Measurements from ENCODE around the gene KCNJ10. TPM values are rescaled to one million over a fixed set of nuclear protein-coding genes. Genes with fewer than 3 reads are reported as not detected.
A peak's percentile ranks its signal among the peaks of the same experiment; 100 is the strongest.

Gene KCNJ10
- total RNA-seq, 6 experiments from 2014 or later: 0.23 to 3.1 (median 0.31) TPM; not detected in 1

GRCh38 chr1:160030657-160031364 is 39.1 kb downstream of the KCNJ10 start:
- DNase-seq (no peak), ATAC-seq (peak; percentile 27 to 45 (median 30))
- TF ChIP-seq CTCF (IDR thresholded peaks at IDR 0.05) (no peak), POLR2A (IDR thresholded peaks at IDR 0.05) (peak; percentile 42)
- H3K4me3 ChIP-seq: peak overlapping the region; percentile 80 to 90 (median 86)
- no peaks in the 10 kb centered on the region for H3K36me3 ChIP-seq
- no peaks in the 10 kb centered on the region for H3K27me3 ChIP-seq
- intact Hi-C loops (cut with DNase I): no loop called here
- 4% methylated on average over 19 of the region's 23 CpGs for WGBS (ENCODE audit: insufficient coverage, low coverage, low lambda C conversion rate, missing lambda C conversion rate)
- no peaks in the 10 kb centered on the region for H3K9me3 ChIP-seq
- peak overlapping the region; percentile 36 to 56 (median 48) for H3K27ac ChIP-seq
- peaks cover 0 to 17% (median 8%) of the 10 kb centered on the region in 4 donors for H3K4me1 ChIP-seq

GRCh38 chr1:160028426-160028825 is 41.5 kb downstream of the KCNJ10 start:
- DNase-seq: no peak
- TF ChIP-seq CTCF (IDR thresholded peaks at IDR 0.05): no peak
- no peak for TF ChIP-seq POLR2A (IDR thresholded peaks at IDR 0.05)
- peaks cover 0 to 24% (median 10%) of the 10 kb centered on the region in 4 donors for H3K4me1 ChIP-seq
- ATAC-seq: no peak
- no peaks in the 10 kb centered on the region for H3K27me3 ChIP-seq
- H3K4me3 ChIP-seq: no peak overlapping the region
- no peaks in the 10 kb centered on the region for H3K36me3 ChIP-seq
- intact Hi-C loops (cut with DNase I): no loop called here
- H3K9me3 ChIP-seq: no peaks in the 10 kb centered on the region
- no peak overlapping the region for H3K27ac ChIP-seq

- TF ChIP-seq CTCF (IDR thresholded peaks at IDR 0.05): no peak
- no peak for TF ChIP-seq POLR2A (IDR thresholded peaks at IDR 0.05)
- Histone ChIP-seq H3K36me3 (no peaks in the 10 kb centered on the region), H3K4me3 (no peak overlapping the region), H3K27ac (no peak overlapping the region), H3K27me3 (no peaks in the 10 kb centered on the region), H3K4me1 (peaks cover 0 to 14% (median 8%) of the 10 kb centered on the region in 4 donors), H3K9me3 (no peaks in the 10 kb centered on the region)
- WGBS (ENCODE audit: insufficient coverage, low coverage, low lambda C conversion rate, missing lambda C conversion rate): 65% methylated on average over 1 of the region's 1 CpG
- peak in 2 of 4 donors; percentile 39 to 49 for ATAC-seq
- DNase-seq: no peak
- intact Hi-C loops (cut with DNase I): no loop called here
Measured at GRCh38 chr1:160025314-160025713, 44.6 kb downstream of the KCNJ10 start.

DNA sequence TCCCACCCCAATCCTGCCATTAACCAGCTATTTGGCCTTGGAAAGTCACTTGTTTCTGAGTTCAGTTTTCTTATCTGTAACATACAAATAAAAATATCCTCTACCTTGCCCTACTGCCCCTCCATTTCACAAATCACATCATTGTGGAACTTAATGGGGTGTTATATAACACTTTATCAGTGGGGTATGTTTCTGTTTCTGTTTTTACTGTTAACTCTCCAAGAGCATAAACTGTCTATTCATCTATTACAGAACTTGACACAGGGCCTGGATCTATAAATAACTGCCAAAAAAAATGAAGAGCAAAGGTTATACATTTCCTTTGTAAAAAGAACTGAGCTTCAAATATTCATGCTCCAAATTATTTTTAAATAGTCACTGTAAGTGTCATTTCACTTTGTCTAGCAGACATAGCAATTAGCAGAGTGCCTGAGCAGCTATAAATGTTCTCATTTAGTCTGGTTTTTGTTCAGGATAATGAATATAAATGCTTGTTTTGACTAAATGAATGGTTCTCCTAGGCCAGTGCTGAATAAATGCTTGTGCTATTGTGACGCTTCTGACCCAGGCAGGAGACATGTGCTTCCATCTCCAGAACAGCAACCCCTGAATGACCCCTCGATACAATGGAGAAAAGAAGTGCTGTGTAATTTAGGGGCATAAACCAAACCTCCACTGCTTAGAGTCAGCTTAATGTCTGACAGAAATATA is 45.6 kb downstream of the KCNJ10 start:
- Histone ChIP-seq H3K27me3 (no peaks in the 10 kb centered on the region), H3K4me3 (no peak overlapping the region), H3K4me1 (peaks cover 0 to 7% (median 2%) of the 10 kb centered on the region in 4 donors), H3K9me3 (no peaks in the 10 kb centered on the region), H3K36me3 (no peaks in the 10 kb centered on the region), H3K27ac (no peak overlapping the region)
- no peak for TF ChIP-seq POLR2A (IDR thresholded peaks at IDR 0.05)
- no peak for TF ChIP-seq CTCF (IDR thresholded peaks at IDR 0.05)
- DNase-seq (no peak), ATAC-seq (no peak)
- WGBS (ENCODE audit: insufficient coverage, low coverage, low lambda C conversion rate, missing lambda C conversion rate): 41% methylated on average over 2 of the region's 2 CpGs
- intact Hi-C loops (cut with DNase I): no loop called here

Data from right lobe of liver (tissue), 6 donors.